H9 (cell line): Measurements from ENCODE around the gene FASLG. TPM values are rescaled to one million over a fixed set of nuclear protein-coding genes. Genes with fewer than 3 reads are reported as not detected.
A peak's percentile ranks its signal among the peaks of the same experiment; 100 is the strongest.

Experiments
- DNase-seq: peaks from one replicate; pipeline ENCODE4 v3.0.0-alpha.2; 2017
- H2AFZ ChIP-seq: one replicate; pipeline ENCODE4 v1.6.1; 2013; ENCODE audit warnings: mild to moderate bottlenecking, low read length, control low read depth, moderate library complexity
- H2AK5ac ChIP-seq: 2 replicates; pipeline ENCODE4 v1.6.1; 2013; ENCODE audit warnings: low read length, control low read depth, mixed read lengths; ENCODE audit not compliant: insufficient read length
- H2BK120ac ChIP-seq: one replicate; pipeline ENCODE4 v1.6.1; 2013; ENCODE audit warnings: low read depth, mild to moderate bottlenecking, low read length, control low read depth, inconsistent platforms; ENCODE audit not compliant: poor library complexity, severe bottlenecking
- H2BK12ac ChIP-seq: 2 replicates; pipeline ENCODE4 v1.6.1; 2013; ENCODE audit warnings: low read length, control low read depth, mixed read lengths, low read depth; ENCODE audit not compliant: insufficient read length
- H2BK15ac ChIP-seq: 2 replicates; pipeline ENCODE4 v1.6.1; 2013; ENCODE audit warnings: low read depth, low read length, control low read depth
- H2BK20ac ChIP-seq: one replicate; pipeline ENCODE4 v1.6.1; 2013; ENCODE audit warnings: low read depth, mild to moderate bottlenecking, low read length, control low read depth, inconsistent platforms; ENCODE audit not compliant: poor library complexity, severe bottlenecking
- H2BK5ac ChIP-seq: 2 replicates; pipeline ENCODE4 v1.6.1; 2013; ENCODE audit warnings: low read length, control low read depth, mixed read lengths; ENCODE audit not compliant: insufficient read length
- H3K14ac ChIP-seq: 2 replicates; pipeline ENCODE4 v1.6.1; 2013; ENCODE audit warnings: low read length, control low read depth; ENCODE audit not compliant: insufficient read depth
- H3K18ac ChIP-seq: 2 replicates; pipeline ENCODE4 v1.6.1; 2013; ENCODE audit warnings: low read depth, mild to moderate bottlenecking, mixed read lengths, low read length, control low read depth; ENCODE audit not compliant: insufficient read length
- H3K23ac ChIP-seq: 2 replicates; pipeline ENCODE4 v1.6.1; 2013; ENCODE audit warnings: low read length, control low read depth, mixed read lengths, low read depth; ENCODE audit not compliant: insufficient read length
- H3K23me2 ChIP-seq: 2 replicates; pipeline ENCODE4 v1.6.1; 2013; ENCODE audit warnings: low read depth, mild to moderate bottlenecking, mixed read lengths, low read length, control low read depth; ENCODE audit not compliant: insufficient read length, poor library complexity, severe bottlenecking
- H3K27ac ChIP-seq: 2 replicates; pipeline ENCODE4 v1.5.1; 2013; ENCODE audit warnings: low read length, control low read depth, mixed read lengths, low read depth; ENCODE audit not compliant: insufficient read length
- H3K27me3 ChIP-seq: 2 replicates; pipeline ENCODE4 v1.6.1; 2013; ENCODE audit warnings: low read length, control low read depth, inconsistent platforms; ENCODE audit not compliant: insufficient read depth
- H3K4ac ChIP-seq: 2 replicates; pipeline ENCODE4 v1.6.1; 2013; ENCODE audit warnings: low read depth, mild to moderate bottlenecking, control low read depth, inconsistent platforms, low read length, moderate library complexity
- H3K4me1 ChIP-seq: 2 replicates; pipeline ENCODE4 v1.6.1; 2013; ENCODE audit warnings: low read length, control low read depth, inconsistent platforms; ENCODE audit not compliant: insufficient read depth
- H3K4me2 ChIP-seq: 2 replicates; pipeline ENCODE4 v1.6.1; 2013; ENCODE audit warnings: low read length, control low read depth, mixed read lengths; ENCODE audit not compliant: insufficient read length, insufficient read depth
- H3K56ac ChIP-seq: 2 replicates; pipeline ENCODE4 v1.6.1; 2013; ENCODE audit warnings: low read depth, mild to moderate bottlenecking, mixed read lengths, low read length, control low read depth; ENCODE audit not compliant: insufficient read length
- H3K79me1 ChIP-seq: 2 replicates; pipeline ENCODE4 v1.6.1; 2013; ENCODE audit warnings: low read depth, mild to moderate bottlenecking, moderate library complexity, low read length, control low read depth, inconsistent platforms; ENCODE audit not compliant: insufficient read depth, poor library complexity, severe bottlenecking
- H3K79me2 ChIP-seq: 2 replicates; pipeline ENCODE4 v1.6.1; 2013; ENCODE audit warnings: low read length, control low read depth, inconsistent platforms; ENCODE audit not compliant: insufficient read depth
- H3K9ac ChIP-seq: 2 replicates; pipeline ENCODE4 v1.6.1; 2013; ENCODE audit warnings: low read length, control low read depth, mixed read lengths; ENCODE audit not compliant: insufficient read length; ENCODE audit errors: extremely low read depth
- H3K9me3 ChIP-seq: one replicate; pipeline ENCODE4 v1.6.1; 2013; ENCODE audit warnings: low read depth, low read length, inconsistent platforms; ENCODE audit not compliant: control insufficient read depth
- H3T11ph ChIP-seq: one replicate; pipeline ENCODE4 v1.6.1; 2013; ENCODE audit warnings: mild to moderate bottlenecking, low read length, control low read depth, inconsistent platforms
- H4K20me1 ChIP-seq: one replicate; pipeline ENCODE4 v1.6.1; 2013; ENCODE audit not compliant: control insufficient read depth, insufficient read length, insufficient read depth
- H4K5ac ChIP-seq: 2 replicates; pipeline ENCODE4 v1.6.1; 2013; ENCODE audit warnings: low read depth, mild to moderate bottlenecking, mixed read lengths, low read length, control low read depth; ENCODE audit not compliant: insufficient read length
- H4K8ac ChIP-seq: replicated peaks from 2 replicates; pipeline ENCODE4 v1.6.1; 2013; ENCODE audit warnings: low read length, control low read depth, mixed read lengths, low read depth; ENCODE audit not compliant: insufficient read length
- H4K91ac ChIP-seq: 2 replicates; pipeline ENCODE4 v1.6.1; 2013; ENCODE audit warnings: low read depth, mild to moderate bottlenecking, moderate library complexity, mixed read lengths, low read length, control low read depth; ENCODE audit not compliant: insufficient read length
- H3K27ac Mint-ChIP-seq, 3 experiments: 2 replicates in 2 of 3; 3 replicates in 1 of 3; pipeline ENCODE4 v1.8.0; 2020 to 2021; ENCODE audit warnings: mixed read lengths in 3 of 3, mild to moderate bottlenecking in 1 of 3, moderate library complexity in 1 of 3
- H3K27me3 Mint-ChIP-seq: 2 replicates; pipeline ENCODE4 v1.8.0; 2021; ENCODE audit warnings: low read depth, mild to moderate bottlenecking, moderate library complexity, mixed read lengths
- H3K36me3 Mint-ChIP-seq, 3 experiments: 2 replicates in 2 of 3; 3 replicates in 1 of 3; pipeline ENCODE4 v1.8.0; 2020 to 2021; ENCODE audit warnings: low read depth in 3 of 3, mixed read lengths in 3 of 3; ENCODE audit not compliant: insufficient read depth in 1 of 3
- H3K4me1 Mint-ChIP-seq, 2 experiments: 2 replicates each; pipeline ENCODE4 v1.8.0; 2020; ENCODE audit warnings: mixed read lengths in 2 of 2
- H3K4me3 Mint-ChIP-seq, 2 experiments: 2 replicates in 1 of 2; 3 replicates in 1 of 2; pipeline ENCODE4 v1.8.0; 2020 to 2021; ENCODE audit warnings: mild to moderate bottlenecking in 2 of 2, mixed read lengths in 2 of 2, moderate library complexity in 1 of 2
- H3K9me3 Mint-ChIP-seq, 2 experiments: 2 replicates in 1 of 2; 3 replicates in 1 of 2; pipeline ENCODE4 v1.8.0; 2020; ENCODE audit warnings: mild to moderate bottlenecking in 2 of 2, mixed read lengths in 2 of 2, moderate library complexity in 1 of 2
- CTCF ChIP-seq: fragments of 200-600 bp; sonication (generic); conservative IDR thresholded peaks from 3 replicates; pipeline ENCODE4 v1.8.0; 2021; ENCODE audit warnings: antibody characterized with exemption, mild to moderate bottlenecking
- WGBS: extraction: QIAGEN DNeasy Blood & Tissue Kit; methylation state at CpG from one replicate; pipeline ENCODE4 v1.1.7; 2013; ENCODE audit warnings: missing lambda C conversion rate, low lambda C conversion rate, mixed read lengths; ENCODE audit not compliant: insufficient read length; ENCODE audit errors: extremely low coverage; 5-methylcytosine and 5-hydroxymethylcytosine counted together
- total RNA-seq: library from RNA; stranded (reverse); gene quantifications from 2 replicates; pipeline ENCODE4 v1.2.1, GENCODE V29; 2021

FASLG gene
- total RNA-seq, 1 experiment from 2014 or later: not detected

- H2BK5ac ChIP-seq: no peak overlapping the region
- H4K8ac ChIP-seq: no peak overlapping the region
- H4K20me1 ChIP-seq: no peaks in the 10 kb centered on the region
- H3K56ac ChIP-seq: no peak overlapping the region
- H3K23ac ChIP-seq: no peak overlapping the region
- H3K79me1 ChIP-seq: no peaks in the 10 kb centered on the region
- no peak for DNase-seq
- no peak overlapping the region for H4K5ac ChIP-seq
- no peak overlapping the region for H2AK5ac ChIP-seq
- H3K14ac ChIP-seq: no peak overlapping the region
- H3K18ac ChIP-seq: no peak overlapping the region
- TF ChIP-seq CTCF: no peak
- no peaks in the 10 kb centered on the region for H3K23me2 ChIP-seq
- no peak overlapping the region for H2BK12ac ChIP-seq
- Mint-ChIP-seq H3K27ac (peak overlapping the region; percentile 29 to 87 (median 81); a peak in 6 of 7 replicates), H3K4me1 (peaks cover 12 to 25% of the 10 kb centered on the region in 2 experiments; a peak in 2 of 4 replicates), H3K4me3 (no peak overlapping the region; a peak in 2 of 5 replicates), H3K9me3 (no peaks in the 10 kb centered on the region), H3K36me3 (peaks cover 0 to 4% (median 0%) of the 10 kb centered on the region in 3 experiments; a peak in 2 of 7 replicates), H3K27me3 (no peaks in the 10 kb centered on the region)
- H2BK20ac ChIP-seq: no peak overlapping the region
- H4K91ac ChIP-seq: no peak overlapping the region
- H3K79me2 ChIP-seq: no peaks in the 10 kb centered on the region
- H2BK15ac ChIP-seq: no peak overlapping the region
- no peak overlapping the region for H3K27ac ChIP-seq
- peaks cover 3% of the 10 kb centered on the region; the same call in 1 of the 2 replicates for H3K4me1 ChIP-seq
- no peak overlapping the region for H3K4ac ChIP-seq
- H3T11ph ChIP-seq: no peak overlapping the region
- no peaks in the 10 kb centered on the region for H3K9me3 ChIP-seq
- no peak overlapping the region for H2BK120ac ChIP-seq
- H2AFZ ChIP-seq: no peak overlapping the region
- no peak overlapping the region for H3K9ac ChIP-seq
- WGBS: no CpG with 5 or more reads among the region's 2 CpGs
- H3K27me3 ChIP-seq: no peaks in the 10 kb centered on the region
- H3K4me2 ChIP-seq: peak overlapping the region; percentile 2
Observed at GRCh38 chr1:172704420-172705210, 45.7 kb downstream of the FASLG start.
